KMS-11 (cell line): ENCODE data around the gene SPG11.

ENCODE experiments used
- H2AFZ ChIP-seq: fragments of 200-600 bp; sonication (generic); 2 replicates; pipeline ENCODE4 v1.6.1; 2016; ENCODE audit warnings: antibody characterized with exemption, mixed run types, low read depth
- H3K27ac ChIP-seq: fragments of 200-600 bp; sonication (generic); 2 replicates; pipeline ENCODE4 v1.6.1; 2016; ENCODE audit warnings: mild to moderate bottlenecking, mixed run types
- H3K27me3 ChIP-seq: fragments of 200-600 bp; sonication (generic); 2 replicates; pipeline ENCODE4 v1.6.1; 2017; ENCODE audit warnings: mild to moderate bottlenecking, low read depth, mixed run types, moderate library complexity; ENCODE audit not compliant: insufficient read depth
- H3K36me3 ChIP-seq: fragments of 200-600 bp; sonication (generic); 2 replicates; pipeline ENCODE4 v1.6.1; 2017; ENCODE audit warnings: mild to moderate bottlenecking, mixed run types; ENCODE audit not compliant: insufficient read depth
- H3K4me1 ChIP-seq: fragments of 200-600 bp; sonication (generic); 2 replicates; pipeline ENCODE4 v1.6.1; 2016; ENCODE audit warnings: mild to moderate bottlenecking, low read depth, mixed run types; ENCODE audit not compliant: poor library complexity, severe bottlenecking
- H3K4me2 ChIP-seq: fragments of 200-600 bp; sonication (generic); 2 replicates; pipeline ENCODE4 v1.7.0; 2016; ENCODE audit warnings: mild to moderate bottlenecking, mixed run types
- H3K4me3 ChIP-seq: fragments of 200-600 bp; sonication (generic); IDR thresholded peaks from 2 replicates; pipeline ENCODE4 v1.6.1; 2017; ENCODE audit warnings: low read depth, low read length, mixed read lengths; ENCODE audit not compliant: insufficient read depth
- H3K79me2 ChIP-seq: fragments of 200-600 bp; sonication (generic); 2 replicates; pipeline ENCODE4 v1.6.1; 2016; ENCODE audit warnings: low read depth, mixed run types; ENCODE audit not compliant: insufficient read depth
- H3K9ac ChIP-seq: fragments of 200-600 bp; sonication (generic); 2 replicates; pipeline ENCODE4 v1.6.1; 2016; ENCODE audit warnings: mild to moderate bottlenecking, mixed run types
- H4K20me1 ChIP-seq: fragments of 200-600 bp; sonication (generic); 2 replicates; pipeline ENCODE4 v1.6.1; 2016; ENCODE audit warnings: mild to moderate bottlenecking, mixed run types; ENCODE audit not compliant: insufficient read depth
- TF ChIP-seq, protein P1 (sequence below): fragments of 200-600 bp; sonication (generic); conservative IDR thresholded peaks from 2 replicates; pipeline ENCODE4 v1.6.1; 2017; ENCODE audit warnings: low read depth, mild to moderate bottlenecking, antibody characterized with exemption, low read length, moderate library complexity, mixed read lengths

The SPG11 gene

DNA sequence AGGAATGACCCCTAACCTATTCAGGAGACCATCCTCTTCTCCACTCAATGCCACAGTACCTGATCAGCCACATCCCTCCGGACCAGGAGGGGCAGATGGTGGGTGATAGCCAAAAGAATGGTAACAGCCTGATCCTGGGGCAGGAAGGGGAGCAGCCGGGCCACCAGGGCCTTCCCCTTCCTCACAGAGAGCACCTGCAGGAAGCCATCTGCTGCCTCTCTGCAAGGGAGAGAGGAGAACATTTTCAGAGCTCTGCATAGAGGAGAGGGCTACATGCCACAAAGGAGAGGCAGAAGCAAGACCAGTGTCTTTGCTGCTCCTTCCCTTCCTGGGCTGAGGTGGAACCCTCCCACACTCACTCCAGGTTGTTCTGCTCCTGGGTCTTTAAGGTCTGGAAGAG is 5.5 kb upstream of the SPG11 start:
- no peak overlapping the region for H3K27ac ChIP-seq
- H4K20me1 ChIP-seq: no peaks in the 10 kb centered on the region
- H3K4me3 ChIP-seq: no peak overlapping the region
- peaks cover 44% of the 10 kb centered on the region for H3K4me1 ChIP-seq
- H3K27me3 ChIP-seq: no peaks in the 10 kb centered on the region
- H3K4me2 ChIP-seq: no peak overlapping the region
- no peak overlapping the region for H2AFZ ChIP-seq
- no peak overlapping the region for H3K9ac ChIP-seq
- no peaks in the 10 kb centered on the region for H3K36me3 ChIP-seq
- TF ChIP-seq, protein P1, sequence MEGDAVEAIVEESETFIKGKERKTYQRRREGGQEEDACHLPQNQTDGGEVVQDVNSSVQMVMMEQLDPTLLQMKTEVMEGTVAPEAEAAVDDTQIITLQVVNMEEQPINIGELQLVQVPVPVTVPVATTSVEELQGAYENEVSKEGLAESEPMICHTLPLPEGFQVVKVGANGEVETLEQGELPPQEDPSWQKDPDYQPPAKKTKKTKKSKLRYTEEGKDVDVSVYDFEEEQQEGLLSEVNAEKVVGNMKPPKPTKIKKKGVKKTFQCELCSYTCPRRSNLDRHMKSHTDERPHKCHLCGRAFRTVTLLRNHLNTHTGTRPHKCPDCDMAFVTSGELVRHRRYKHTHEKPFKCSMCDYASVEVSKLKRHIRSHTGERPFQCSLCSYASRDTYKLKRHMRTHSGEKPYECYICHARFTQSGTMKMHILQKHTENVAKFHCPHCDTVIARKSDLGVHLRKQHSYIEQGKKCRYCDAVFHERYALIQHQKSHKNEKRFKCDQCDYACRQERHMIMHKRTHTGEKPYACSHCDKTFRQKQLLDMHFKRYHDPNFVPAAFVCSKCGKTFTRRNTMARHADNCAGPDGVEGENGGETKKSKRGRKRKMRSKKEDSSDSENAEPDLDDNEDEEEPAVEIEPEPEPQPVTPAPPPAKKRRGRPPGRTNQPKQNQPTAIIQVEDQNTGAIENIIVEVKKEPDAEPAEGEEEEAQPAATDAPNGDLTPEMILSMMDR: no peak
- no peaks in the 10 kb centered on the region for H3K79me2 ChIP-seq

DNA sequence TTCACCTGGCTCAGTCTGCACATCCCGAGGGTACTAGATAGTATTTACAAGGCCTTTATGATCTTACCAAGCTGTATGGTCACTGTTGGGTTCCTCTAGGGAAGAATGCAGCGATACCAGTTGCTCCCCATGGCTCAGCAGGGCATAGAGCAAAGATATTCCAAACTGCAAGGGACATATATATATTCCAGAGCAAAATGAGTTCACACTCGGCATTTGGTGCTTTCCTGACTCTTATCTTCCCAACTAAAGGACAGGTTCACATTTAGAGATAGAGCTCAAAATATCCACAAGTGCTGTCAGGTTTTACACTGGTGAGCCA is 3.5 kb upstream of the SPG11 start:
- Histone ChIP-seq H3K9ac (no peak overlapping the region), H3K27me3 (no peaks in the 10 kb centered on the region), H3K4me2 (peak overlapping the region; percentile 11; the same call in 1 of the 2 replicates), H3K79me2 (peaks cover 3% of the 10 kb centered on the region; the same call in 1 of the 2 replicates), H2AFZ (no peak overlapping the region), H3K4me3 (no peak overlapping the region), H3K27ac (no peak overlapping the region), H3K36me3 (no peaks in the 10 kb centered on the region), H4K20me1 (no peaks in the 10 kb centered on the region), H3K4me1 (peaks cover 37% of the 10 kb centered on the region)
- TF ChIP-seq, protein P1: no peak

DNA sequence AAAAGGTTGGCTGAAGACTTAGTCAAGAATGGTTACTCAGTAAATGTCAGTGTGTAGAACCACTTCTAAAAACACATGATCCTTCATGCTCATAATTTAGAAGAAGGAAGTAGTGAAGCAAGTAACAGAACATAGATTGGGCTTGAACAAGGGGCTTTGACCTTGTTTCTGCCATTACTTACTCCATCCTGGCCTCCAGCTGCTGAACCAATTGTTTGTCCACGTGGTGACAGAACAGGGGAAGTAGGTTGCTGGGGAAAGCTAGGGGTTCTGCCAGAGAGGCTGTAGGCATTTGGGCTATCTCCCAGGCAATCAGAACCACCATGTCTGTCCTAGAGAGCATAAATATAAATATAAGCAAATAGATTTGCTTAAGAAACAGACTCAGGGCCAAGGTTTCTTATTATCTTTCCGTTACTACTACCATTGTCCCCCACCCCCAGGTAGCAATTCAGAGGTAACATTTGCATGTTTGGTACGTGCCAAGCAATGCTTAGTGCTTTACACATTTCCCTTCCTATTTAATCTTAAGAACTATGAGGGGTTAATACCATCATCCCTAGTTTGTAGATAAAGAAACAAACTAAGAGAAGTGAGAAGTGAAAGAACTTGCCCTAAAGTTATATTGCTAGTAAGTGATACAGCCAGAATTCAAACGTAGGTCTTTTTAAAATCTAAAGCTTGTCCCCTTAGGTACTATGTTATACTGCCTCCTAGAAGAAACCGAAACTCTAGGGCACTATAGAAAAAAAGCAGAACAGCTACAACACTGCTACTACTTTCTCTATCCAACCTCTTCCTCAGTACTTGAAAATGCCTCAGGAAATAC is 3.0 kb upstream of the SPG11 start:
- Histone ChIP-seq H4K20me1 (no peaks in the 10 kb centered on the region), H3K4me3 (no peak overlapping the region), H3K79me2 (peaks cover 9% of the 10 kb centered on the region; the same call in 1 of the 2 replicates), H3K36me3 (no peaks in the 10 kb centered on the region), H3K27ac (no peak overlapping the region), H3K9ac (no peak overlapping the region), H3K4me1 (peaks cover 37% of the 10 kb centered on the region), H2AFZ (no peak overlapping the region), H3K27me3 (no peaks in the 10 kb centered on the region), H3K4me2 (peak overlapping the region; percentile 11; the same call in 1 of the 2 replicates)
- TF ChIP-seq, protein P1: no peak

DNA sequence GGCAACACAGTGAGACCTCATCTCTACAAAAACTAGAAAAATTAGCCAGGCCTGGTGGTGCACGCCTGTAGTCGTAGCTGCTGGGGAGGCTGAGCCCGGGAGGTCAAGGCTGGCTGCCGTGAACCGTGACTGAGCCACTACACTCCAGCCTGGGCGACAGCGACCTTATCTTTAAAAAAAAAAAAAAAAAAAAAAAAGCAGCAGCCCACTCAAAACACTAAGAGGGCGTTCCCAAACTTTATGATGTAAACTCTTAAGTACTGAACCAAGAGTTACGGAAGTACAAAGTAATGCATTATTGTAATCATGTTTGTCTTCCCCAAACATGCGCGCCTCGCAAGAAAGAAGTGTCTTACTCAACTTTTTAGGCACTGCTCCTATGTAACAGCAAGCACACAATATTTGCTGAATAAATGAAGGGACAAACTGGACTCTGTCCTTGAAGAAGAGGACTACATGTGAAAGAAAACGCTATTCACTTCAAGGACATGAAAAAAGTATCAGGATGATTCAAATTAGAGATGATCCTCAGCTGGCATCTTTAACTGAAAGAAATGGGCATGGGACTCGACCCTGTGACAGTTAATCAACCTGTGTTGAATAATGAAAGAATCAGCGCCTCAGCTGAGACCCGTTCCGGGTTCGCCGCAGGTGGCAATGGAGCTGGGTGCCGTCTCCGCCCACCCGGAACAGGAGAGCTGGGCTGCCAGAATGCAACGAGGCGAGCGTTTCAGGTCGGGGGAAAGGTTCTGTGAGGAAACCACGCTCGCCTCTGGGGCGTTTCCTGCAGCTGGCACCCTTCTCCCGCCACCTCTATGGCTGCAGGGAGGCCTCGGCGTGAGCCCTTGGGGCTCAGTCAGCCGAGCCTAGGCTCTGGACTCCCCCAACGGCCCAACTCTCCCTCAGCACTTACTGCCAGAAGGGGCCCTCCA is 718 bp downstream of the SPG11 start:
- Histone ChIP-seq H3K4me2 (peak overlapping the region; percentile 72), H3K9ac (peak overlapping the region; percentile 82), H3K27ac (peak overlapping the region; percentile 84), H3K4me3 (peak overlapping the region; percentile 56), H3K79me2 (peaks cover 9% of the 10 kb centered on the region), H4K20me1 (no peaks in the 10 kb centered on the region), H3K36me3 (0 out of 2 replicates have a peak, but pooled peaks cover 4% of the 10 kb centered on the region), H3K4me1 (peaks cover 32% of the 10 kb centered on the region), H3K27me3 (no peaks in the 10 kb centered on the region), H2AFZ (peak overlapping the region; percentile 90)
- TF ChIP-seq, protein P1: no peak
